Sigmoid colon (tissue), 4 donors: ENCODE measurements around the gene RASL11B.

ENCODE experiments used
- EP300 ChIP-seq, 4 donors: sonication (generic); formaldehyde crosslinking; IDR thresholded peaks; one replicate each; pipeline ENCODE4 v1.6.1; 2017; ENCODE audit warnings: antibody characterized with exemption in 4 of 4
- POLR2A ChIP-seq, 2 donors: fragments of 450-650 bp; IDR thresholded peaks; one replicate each; pipeline ENCODE4 v1.6.1; 2016; ENCODE audit warnings: antibody characterized with exemption in 2 of 2, mild to moderate bottlenecking in 2 of 2, moderate library complexity in 2 of 2
- POLR2AphosphoS5 ChIP-seq, 4 donors: sonication (generic); formaldehyde crosslinking; IDR thresholded peaks; one replicate each; pipeline ENCODE4 v1.6.1; 2017; ENCODE audit warnings: antibody characterized with exemption in 4 of 4
- TF ChIP-seq, protein P1 (sequence below), 4 experiments: fragments of 450-650 bp in 3 of 4; fragments of 200-600 bp in 1 of 4; IDR thresholded peaks; one replicate each; pipeline ENCODE4 v1.5.1; 2016 to 2019; ENCODE audit warnings: antibody characterized with exemption in 4 of 4, mild to moderate bottlenecking in 3 of 4, moderate library complexity in 2 of 4

DNA sequence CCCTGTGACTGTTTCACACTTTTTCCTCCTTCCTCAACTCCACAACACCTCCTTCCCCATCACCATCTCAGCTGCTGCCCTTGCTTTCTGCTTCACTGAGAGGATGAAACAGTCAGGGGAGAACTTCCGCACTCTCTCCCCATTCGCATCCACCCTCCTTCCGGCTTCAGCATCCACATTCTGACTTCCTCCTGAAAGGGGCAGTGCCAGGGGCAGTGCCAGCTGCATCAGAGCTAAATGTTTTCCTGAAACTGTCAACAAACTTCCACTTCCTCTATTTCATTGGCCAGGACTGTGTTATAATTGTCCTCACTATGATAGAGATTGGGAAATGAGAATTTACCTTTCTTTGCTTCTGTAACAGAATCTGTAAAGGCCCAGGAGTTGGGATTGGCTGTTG lies 18.2 kb upstream of the RASL11B start:
- TF ChIP-seq EP300 (IDR thresholded peaks at IDR 0.05): no peak
- TF ChIP-seq, protein P1, sequence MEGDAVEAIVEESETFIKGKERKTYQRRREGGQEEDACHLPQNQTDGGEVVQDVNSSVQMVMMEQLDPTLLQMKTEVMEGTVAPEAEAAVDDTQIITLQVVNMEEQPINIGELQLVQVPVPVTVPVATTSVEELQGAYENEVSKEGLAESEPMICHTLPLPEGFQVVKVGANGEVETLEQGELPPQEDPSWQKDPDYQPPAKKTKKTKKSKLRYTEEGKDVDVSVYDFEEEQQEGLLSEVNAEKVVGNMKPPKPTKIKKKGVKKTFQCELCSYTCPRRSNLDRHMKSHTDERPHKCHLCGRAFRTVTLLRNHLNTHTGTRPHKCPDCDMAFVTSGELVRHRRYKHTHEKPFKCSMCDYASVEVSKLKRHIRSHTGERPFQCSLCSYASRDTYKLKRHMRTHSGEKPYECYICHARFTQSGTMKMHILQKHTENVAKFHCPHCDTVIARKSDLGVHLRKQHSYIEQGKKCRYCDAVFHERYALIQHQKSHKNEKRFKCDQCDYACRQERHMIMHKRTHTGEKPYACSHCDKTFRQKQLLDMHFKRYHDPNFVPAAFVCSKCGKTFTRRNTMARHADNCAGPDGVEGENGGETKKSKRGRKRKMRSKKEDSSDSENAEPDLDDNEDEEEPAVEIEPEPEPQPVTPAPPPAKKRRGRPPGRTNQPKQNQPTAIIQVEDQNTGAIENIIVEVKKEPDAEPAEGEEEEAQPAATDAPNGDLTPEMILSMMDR (IDR thresholded peaks at IDR 0.05): no peak
- no peak for TF ChIP-seq POLR2A (IDR thresholded peaks at IDR 0.05)
- TF ChIP-seq POLR2AphosphoS5 (IDR thresholded peaks at IDR 0.05): no peak
